Measurements from ENCODE around the gene FAM136A. TPM values are rescaled to one million over a fixed set of nuclear protein-coding genes. Genes with fewer than 3 reads are reported as not detected.
A peak's percentile ranks its signal among the peaks of the same experiment; 100 is the strongest.

FAM136A gene
- total and polyA plus RNA-seq, 2 of the 13 experiments (the other 11 are each of a cell fraction or from before 2014, with no cell fraction given) = 77.8 to 126 TPM

- TF ChIP-seq SOX6 (IDR thresholded peaks at IDR 0.05) = no peak
- peak; percentile 74 for TF ChIP-seq SOX6 (CRISPR knock-in tag; IDR thresholded peaks at IDR 0.05)
- TF ChIP-seq ZNF274 (CRISPR knock-in tag; IDR thresholded peaks at IDR 0.05) = peak; percentile 89; the same call in 1 of the 2 replicates
- TF ChIP-seq RBAK (CRISPR knock-in tag; IDR thresholded peaks at IDR 0.05) = 0 out of 2 replicates have a peak, but pooled peaks have one; percentile 69
- peak; percentile 87 for TF ChIP-seq TAF15 (IDR thresholded peaks at IDR 0.05; ENCODE audit: low read depth, low read length, poor library complexity, severe bottlenecking)
- peak; percentile 13; the same call in 1 of the 2 replicates for TF ChIP-seq HMG20B (CRISPR knock-in tag; conservative IDR thresholded peaks at IDR 0.05)
- peak; percentile 71 for TF ChIP-seq ZZZ3 (CRISPR knock-in tag; IDR thresholded peaks at IDR 0.05; ENCODE audit: borderline replicate concordance)
- TF ChIP-seq ZNF674 (CRISPR knock-in tag; IDR thresholded peaks at IDR 0.05; ENCODE audit: low read depth) = no peak
- peak; percentile 87 for TF ChIP-seq ZNF543 (CRISPR knock-in tag; IDR thresholded peaks at IDR 0.05)
- TF ChIP-seq MYC (CRISPR knock-in tag; IDR thresholded peaks at IDR 0.05; ENCODE audit: borderline replicate concordance) = peak; percentile 94
- TF ChIP-seq HINFP (CRISPR knock-in tag; IDR thresholded peaks at IDR 0.05; ENCODE audit: low read depth) = peak; percentile 68; the same call in 1 of the 2 replicates
- TF ChIP-seq ZFP41 (CRISPR knock-in tag; IDR thresholded peaks at IDR 0.05; ENCODE audit: borderline replicate concordance) = peak; percentile 82; the same call in 1 of the 2 replicates
- TF ChIP-seq HES4 (CRISPR knock-in tag; IDR thresholded peaks at IDR 0.05; ENCODE audit: borderline replicate concordance) = peak; percentile 91
- TF ChIP-seq MEIS2 (CRISPR knock-in tag; IDR thresholded peaks at IDR 0.05) = peak; percentile 89
- peak; percentile 90 for TF ChIP-seq TEAD2 (CRISPR knock-in tag; IDR thresholded peaks at IDR 0.05)
- peak; percentile 81; the same call in 1 of the 2 replicates for TF ChIP-seq RARG (CRISPR knock-in tag; IDR thresholded peaks at IDR 0.05; ENCODE audit: low read depth)
- 0 out of 2 replicates have a peak, but pooled peaks have one; percentile 60 for TF ChIP-seq ZBTB37 (CRISPR knock-in tag; IDR thresholded peaks at IDR 0.05)
- TF ChIP-seq ISX (CRISPR knock-in tag; conservative IDR thresholded peaks at IDR 0.05) = peak; percentile 95; the same call in 1 of the 2 replicates
- no peak for TF ChIP-seq ZFP1 (CRISPR knock-in tag; IDR thresholded peaks at IDR 0.05)
- peak; percentile 76 for TF ChIP-seq ERF (CRISPR knock-in tag; IDR thresholded peaks at IDR 0.05)
- TF ChIP-seq ZNF589 (CRISPR knock-in tag; conservative IDR thresholded peaks at IDR 0.05) = 0 out of 2 replicates have a peak, but pooled peaks have one; percentile 9
- TF ChIP-seq ZNF878 (CRISPR knock-in tag; IDR thresholded peaks at IDR 0.05) = no peak; the same call in 1 of the 2 replicates
- 0 out of 2 replicates have a peak, but pooled peaks have one; percentile 20 for TF ChIP-seq ZNF362 (CRISPR knock-in tag; IDR thresholded peaks at IDR 0.05; ENCODE audit: borderline replicate concordance)
- no peak for TF ChIP-seq ZNF282 (IDR thresholded peaks at IDR 0.05; ENCODE audit: partially characterized antibody)
- TF ChIP-seq TBX3 (IDR thresholded peaks at IDR 0.05; ENCODE audit: borderline replicate concordance) = peak; percentile 42
Measured at GRCh38 chr2:70301344-70302194, at the start of gene FAM136A (continued).

Data from HepG2 (cell line).